GM20000 (cell line): ENCODE results near the gene IQSEC2.

Experiments used
- DNase-seq: peaks from one replicate; pipeline ENCODE4 v3.0.0; 2012; ENCODE audit warnings: low spot score
- CTCF ChIP-seq: IDR thresholded peaks from 2 replicates; pipeline ENCODE4 v1.5.1; 2012; ENCODE audit warnings: mild to moderate bottlenecking, control low read depth; ENCODE audit errors: extremely low read depth, missing control alignments

The IQSEC2 gene

GRCh38 chrX:53320543-53321229 lies 39.3 kb upstream of the IQSEC2 start:
- DNase-seq: no peak
- TF ChIP-seq CTCF: no peak

- DNase-seq: no peak
- no peak for TF ChIP-seq CTCF
Observed at GRCh38 chrX:53319614-53320542, 38.5 kb upstream of the IQSEC2 start.

DNA sequence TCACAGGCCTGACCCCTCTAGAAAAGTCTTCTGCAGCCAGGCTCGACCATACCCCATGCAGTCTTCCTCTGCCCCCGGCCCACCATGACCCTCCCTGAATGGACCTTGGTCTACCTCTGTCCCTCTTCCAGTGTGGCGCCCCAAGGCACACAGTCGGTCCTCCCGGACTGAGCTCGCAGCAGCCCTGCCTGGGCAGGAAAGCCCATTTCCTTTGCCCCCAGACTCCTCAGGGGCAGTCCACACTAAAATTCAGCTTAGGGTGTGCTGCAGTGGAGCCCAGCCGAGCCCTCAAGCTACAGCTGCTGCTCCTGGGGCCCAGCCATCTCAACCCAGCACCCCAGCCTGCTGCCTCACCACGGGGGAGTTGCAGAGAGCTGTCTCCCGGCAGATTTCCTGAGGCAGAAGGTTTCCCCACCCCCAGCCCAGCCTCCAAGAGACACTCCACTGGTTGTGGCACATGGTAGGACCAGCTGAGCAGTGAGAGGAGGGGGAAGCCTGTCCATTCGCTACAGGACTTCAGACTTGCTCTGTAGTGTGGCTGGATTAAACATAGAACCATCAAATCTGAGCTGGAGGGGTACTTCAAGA lies 37.5 kb upstream of the IQSEC2 start:
- no peak for DNase-seq

DNA sequence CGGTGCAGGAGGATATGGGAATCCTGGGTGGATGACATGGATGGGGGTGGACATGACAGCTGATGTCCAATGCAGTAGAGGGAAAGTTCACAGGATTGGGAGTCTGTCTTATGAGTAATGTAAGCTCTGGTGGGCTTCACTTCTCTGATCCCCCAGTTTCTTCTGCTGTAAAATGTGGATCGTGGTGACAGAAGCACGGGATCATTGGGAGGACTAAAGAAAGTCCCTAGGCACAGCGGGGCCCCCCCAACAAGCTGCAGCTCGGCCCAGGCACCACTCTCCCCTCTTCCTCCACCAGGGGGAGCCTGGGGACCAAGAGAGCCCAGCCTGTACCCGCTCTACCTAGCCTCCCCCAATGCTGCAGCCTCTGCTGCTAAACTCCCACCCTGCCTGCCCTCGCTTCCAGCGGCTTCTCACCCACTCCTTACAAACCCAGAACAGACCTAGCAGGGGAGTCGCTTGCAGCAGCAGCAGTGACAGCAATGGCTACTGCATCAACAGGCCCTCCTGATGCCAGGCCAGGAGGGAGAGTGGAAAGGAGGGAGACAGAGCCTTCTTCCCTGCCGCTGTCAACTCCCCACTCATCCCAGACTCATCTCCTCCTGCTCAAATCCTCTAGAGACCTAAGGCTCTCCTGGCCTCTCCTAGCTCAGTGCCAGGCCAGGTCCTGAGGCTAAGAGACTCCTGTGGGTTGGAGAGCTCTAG lies 36.1 kb upstream of the IQSEC2 start:
- peak; percentile 80 for DNase-seq
- peak; percentile 43 for TF ChIP-seq CTCF

More for the DNA sequence above, 37.5 kb upstream of the IQSEC2 start:
- no peak for TF ChIP-seq CTCF

GRCh38 chrX:53316860-53317237 lies 35.5 kb upstream of the IQSEC2 start:
- TF ChIP-seq CTCF: no peak
- DNase-seq: no peak

GRCh38 chrX:53316111-53316859 lies 34.9 kb upstream of the IQSEC2 start:
- no peak for TF ChIP-seq CTCF
- DNase-seq: no peak
